AG08395 (cell line): ENCODE data around the gene C4orf50.
"Not testable (repeated sequence)": the region's sequence is repeated elsewhere in the genome, so short reads cannot be mapped to it uniquely, and the experiment has no call there.

ENCODE experiments used
- DNase-seq: peaks from one replicate; pipeline ENCODE4 v3.0.0; 2012; ENCODE audit warnings: mixed read lengths, low spot score

The C4orf50 gene

DNA sequence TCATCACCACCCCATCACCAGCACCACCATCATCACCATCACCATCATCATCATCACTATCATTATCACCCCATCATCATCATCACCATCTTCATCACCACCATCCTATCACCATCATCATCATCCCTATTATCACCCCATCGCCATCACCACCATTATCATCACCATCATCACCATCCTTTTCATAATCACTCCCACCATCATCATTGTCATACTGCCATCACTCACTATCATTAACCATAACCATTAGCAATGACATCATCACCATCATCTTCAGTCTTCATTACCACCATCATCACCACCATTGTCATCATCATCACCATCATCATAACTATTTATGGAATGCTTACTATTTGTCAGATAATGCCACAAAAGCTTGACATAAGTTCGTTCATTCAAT is 161.0 kb downstream of the C4orf50 start:
- DNase-seq: no peak

DNA sequence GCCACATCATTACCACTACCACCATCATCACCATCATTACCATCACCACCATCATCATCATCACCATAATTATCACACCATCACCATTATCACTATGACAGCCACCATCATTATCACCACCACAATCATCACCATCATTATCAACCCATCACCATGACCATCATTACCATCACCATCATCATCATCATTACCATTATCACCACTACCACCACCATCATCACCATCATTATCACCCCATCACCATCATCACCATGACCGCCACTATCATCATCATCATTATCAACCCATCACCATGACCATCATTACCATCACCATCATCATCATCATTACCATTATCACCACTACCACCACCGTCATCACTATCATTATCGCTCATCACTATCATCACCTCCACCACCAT is 161.9 kb downstream of the C4orf50 start:
- not testable (repeated sequence) for DNase-seq

DNA sequence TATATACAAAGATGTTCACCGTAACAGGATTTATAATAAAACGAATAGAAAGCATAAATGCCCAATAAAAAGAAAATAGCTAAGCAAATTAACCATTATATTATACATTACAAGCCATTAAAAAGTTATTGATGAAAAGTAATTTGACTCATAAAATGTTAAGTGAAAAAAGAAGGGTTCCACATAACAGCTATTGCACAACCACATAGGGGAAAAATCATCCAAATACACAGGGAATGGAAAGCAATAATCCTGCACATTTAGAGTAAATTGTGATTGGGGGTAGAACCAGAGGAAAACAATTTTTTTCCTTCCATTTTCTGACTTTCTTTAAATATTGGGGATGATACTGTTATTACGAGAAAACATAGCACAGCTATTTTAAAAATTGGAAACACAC is 163.3 kb downstream of the C4orf50 start:
- DNase-seq: no peak

GRCh38 chr4:5852523-5853202 is 165.6 kb downstream of the C4orf50 start:
- no peak for DNase-seq

GRCh38 chr4:5851637-5852301 is 166.5 kb downstream of the C4orf50 start:
- DNase-seq: no peak
